ENCODE data around the gene ZNRF3. TPM values are rescaled to one million over a fixed set of nuclear protein-coding genes. Genes with fewer than 3 reads are reported as not detected.

ZNRF3 gene
- polyA plus RNA-seq, 1 of the 3 experiments (the other 2 are of a cell fraction) = 4.2 TPM

GRCh38 chr22:29014773-29015172 lies 131.4 kb downstream of the ZNRF3 start:
- H3K9me3 ChIP-seq = no peaks in the 10 kb centered on the region
- peaks cover 0 to 6% of the 10 kb centered on the region in 2 experiments for H3K36me3 ChIP-seq (replicated peaks in 1 of 2; ENCODE audit: control insufficient read depth in 1 of 2, insufficient read depth in 2 of 2, low read length in 1 of 2)
- no peak for DNase-seq
- H4K20me1 ChIP-seq (ENCODE audit: insufficient read depth) = no peaks in the 10 kb centered on the region
- 98% methylated on average over 4 of the region's 4 CpGs for WGBS (ENCODE audit: low lambda C conversion rate)
- H3K27ac ChIP-seq (ENCODE audit: low read depth in 2 of 2, low read length in 1 of 2) = no peak overlapping the region
- H3K9ac ChIP-seq = no peak overlapping the region
- H3K79me2 ChIP-seq (ENCODE audit: insufficient read depth) = 0 out of 2 replicates have a peak, but pooled peaks cover 8% of the 10 kb centered on the region
- CTCF ChIA-PET = interaction anchor here (1.0 kb wide), 1 partner anchor 10 kb away, joined by 5 read pairs; no protein-coding TSS in a partner anchor
- H3F3A ChIP-seq (replicated peaks; ENCODE audit: insufficient read depth) = no peaks in the 10 kb centered on the region
- POLR2A ChIA-PET = interaction anchor here (1.2 kb wide), 1 partner anchor 16 kb away, joined by 3 read pairs; no protein-coding TSS in a partner anchor
- no peak overlapping the region for H3K4me3 ChIP-seq (ENCODE audit: low read depth in 2 of 2, low read length in 1 of 2)
- H2AFZ ChIP-seq (ENCODE audit: low read depth) = no peak overlapping the region
- TF ChIP-seq JUND (IDR thresholded peaks at IDR 0.05) (no peak), TAF1 (IDR thresholded peaks at IDR 0.05; ENCODE audit: borderline replicate concordance, low read depth, low read length) (no peak), YY1 (IDR thresholded peaks at IDR 0.05; ENCODE audit: low read depth) (no peak), RXRA (IDR thresholded peaks at IDR 0.05; ENCODE audit: borderline replicate concordance, low read depth) (no peak), EP300 (IDR thresholded peaks at IDR 0.05; ENCODE audit: borderline replicate concordance in 1 of 2, low read depth in 1 of 2, low read length in 1 of 2) (no peak), NRF1 (IDR thresholded peaks at IDR 0.05; ENCODE audit: low read depth, low read length) (no peak)
- no peaks in the 10 kb centered on the region for H3K27me3 ChIP-seq (ENCODE audit: insufficient read depth)
- no peaks in the 10 kb centered on the region for H3K9me2 ChIP-seq
- peaks cover 0 to 10% of the 10 kb centered on the region in 2 experiments; a peak in 1 of 4 replicates for H3K4me1 ChIP-seq (ENCODE audit: control insufficient read depth in 1 of 2, insufficient read depth in 2 of 2, low read depth in 1 of 2, low read length in 1 of 2)
- no peak overlapping the region for H3K4me2 ChIP-seq

GRCh38 chr22:29016067-29016938 lies 132.9 kb downstream of the ZNRF3 start:
- Histone ChIP-seq H3F3A (replicated peaks; ENCODE audit: insufficient read depth) (no peaks in the 10 kb centered on the region), H3K4me3 (ENCODE audit: low read depth in 2 of 2, low read length in 1 of 2) (no peak overlapping the region), H3K4me1 (ENCODE audit: control insufficient read depth in 1 of 2, insufficient read depth in 2 of 2, low read depth in 1 of 2, low read length in 1 of 2) (peaks cover 0 to 8% of the 10 kb centered on the region in 2 experiments; a peak in 1 of 4 replicates), H3K27ac (ENCODE audit: low read depth in 2 of 2, low read length in 1 of 2) (no peak overlapping the region), H4K20me1 (ENCODE audit: insufficient read depth) (no peaks in the 10 kb centered on the region), H3K9ac (no peak overlapping the region), H2AFZ (ENCODE audit: low read depth) (no peak overlapping the region), H3K79me2 (ENCODE audit: insufficient read depth) (0 out of 2 replicates have a peak, but pooled peaks cover 3% of the 10 kb centered on the region), H3K27me3 (ENCODE audit: insufficient read depth) (no peaks in the 10 kb centered on the region), H3K9me3 (no peaks in the 10 kb centered on the region), H3K9me2 (no peaks in the 10 kb centered on the region), H3K36me3 (replicated peaks in 1 of 2; ENCODE audit: control insufficient read depth in 1 of 2, insufficient read depth in 2 of 2, low read length in 1 of 2) (peaks cover 0 to 3% of the 10 kb centered on the region in 2 experiments), H3K4me2 (no peak overlapping the region)
- no peak for DNase-seq
- CTCF ChIA-PET = interaction anchor here (0.7 to 1.2 kb wide), 3 partner anchors 19 to 162 kb away, joined by 3 to 4 read pairs (median 3); no protein-coding TSS in a partner anchor
- 100% methylated on average over 3 of the region's 3 CpGs for WGBS (ENCODE audit: low lambda C conversion rate)
- POLR2A ChIA-PET = interaction anchor here (0.6 kb wide), 1 partner anchor 20 kb away, joined by 3 read pairs; no protein-coding TSS in a partner anchor
- TF ChIP-seq USF1 (IDR thresholded peaks at IDR 0.05; ENCODE audit: borderline replicate concordance, low read depth) (no peak), EZH2phosphoT487 (IDR thresholded peaks at IDR 0.05; ENCODE audit: borderline replicate concordance, low read depth) (no peak), POLR2AphosphoS5 (IDR thresholded peaks at IDR 0.05; ENCODE audit: low read depth, low read length) (no peak), FOXM1 (IDR thresholded peaks at IDR 0.05; ENCODE audit: low read depth) (no peak), TAF1 (IDR thresholded peaks at IDR 0.05; ENCODE audit: borderline replicate concordance, low read depth, low read length) (no peak), CHD2 (IDR thresholded peaks at IDR 0.05; ENCODE audit: low read length, partially characterized antibody) (no peak), IRF3 (IDR thresholded peaks at IDR 0.05; ENCODE audit: low read depth, low read length) (no peak), GATA2 (CRISPR knock-in tag; IDR thresholded peaks at IDR 0.05) (no peak), USF2 (IDR thresholded peaks at IDR 0.05; ENCODE audit: borderline replicate concordance, low read depth, low read length) (no peak), TCF12 (IDR thresholded peaks at IDR 0.05) (no peak), NFIC (IDR thresholded peaks at IDR 0.05; ENCODE audit: borderline replicate concordance) (no peak), RFX5 (IDR thresholded peaks at IDR 0.05; ENCODE audit: low read length) (no peak), RAD21 (IDR thresholded peaks at IDR 0.05; ENCODE audit: low read length) (no peak), RXRA (IDR thresholded peaks at IDR 0.05; ENCODE audit: borderline replicate concordance, low read depth) (no peak), FOSL2 (IDR thresholded peaks at IDR 0.05; ENCODE audit: borderline replicate concordance, low read depth) (no peak), CTCF (IDR thresholded peaks at IDR 0.05) (no peak), FOXJ3 (CRISPR knock-in tag; IDR thresholded peaks at IDR 0.05) (no peak)

All from SK-N-SH (cell line).